Germinal center (tissue), 1 donor: ENCODE results near the gene SSTR5.

ENCODE experiments used
- DNase-seq: peaks from one replicate; pipeline ENCODE4 v3.0.0; 2012; ENCODE audit warnings: mixed read lengths, low spot score

SSTR5 gene

GRCh38 chr16:1102921-1103635 lies 30.5 kb downstream of the SSTR5 start:
- DNase-seq = peak; percentile 85

GRCh38 chr16:1103636-1103980 lies 31.1 kb downstream of the SSTR5 start:
- no peak for DNase-seq

GRCh38 chr16:1105888-1106620 lies 33.5 kb downstream of the SSTR5 start:
- peak; percentile 70 for DNase-seq

- no peak for DNase-seq
These were observed 34.1 kb downstream of the SSTR5 start for GRCh38 chr16:1106659-1107058.

- no peak for DNase-seq
These were observed 34.6 kb downstream of the SSTR5 start for GRCh38 chr16:1107141-1107540.

- DNase-seq = no peak
These were observed 35.2 kb downstream of the SSTR5 start for GRCh38 chr16:1107731-1108130.

GRCh38 chr16:1108299-1109252 lies 36.0 kb downstream of the SSTR5 start:
- DNase-seq = no peak

- no peak for DNase-seq
These were observed 37.1 kb downstream of the SSTR5 start for GRCh38 chr16:1109648-1110047.

- DNase-seq = no peak
These were observed 40.1 kb downstream of the SSTR5 start for GRCh38 chr16:1112506-1113184.

- DNase-seq = no peak
These were observed 40.9 kb downstream of the SSTR5 start for GRCh38 chr16:1113489-1113888.

- DNase-seq = no peak
These were observed 41.5 kb downstream of the SSTR5 start for GRCh38 chr16:1113889-1114526.

GRCh38 chr16:1116693-1117077 lies 44.1 kb downstream of the SSTR5 start:
- no peak for DNase-seq

- no peak for DNase-seq
These were observed 44.8 kb downstream of the SSTR5 start for GRCh38 chr16:1117176-1117900.

- no peak for DNase-seq
These were observed 45.4 kb downstream of the SSTR5 start for GRCh38 chr16:1117926-1118325.

GRCh38 chr16:1119129-1119528 lies 46.6 kb downstream of the SSTR5 start:
- no peak for DNase-seq

GRCh38 chr16:1119766-1120576 lies 47.4 kb downstream of the SSTR5 start:
- DNase-seq = no peak

- DNase-seq = no peak
These were observed 48.0 kb downstream of the SSTR5 start for GRCh38 chr16:1120577-1120941.

GRCh38 chr16:1121009-1121408 lies 48.5 kb downstream of the SSTR5 start:
- DNase-seq = no peak

GRCh38 chr16:1121601-1122397 lies 49.3 kb downstream of the SSTR5 start:
- no peak for DNase-seq
